CD4-positive, alpha-beta memory T cell (primary cell): ENCODE measurements around the gene TGFA. TPM values are rescaled to one million over a fixed set of nuclear protein-coding genes. Genes with fewer than 3 reads are reported as not detected.

ENCODE experiments used
- CTCF ChIA-PET: fragments of 350-600 bp; sonication (Branson Sonifier 250); formaldehyde crosslinking; loops from one replicate; lab custom pipeline; 2021; ENCODE audit warnings: inconsistent platforms; ENCODE audit not compliant: partially characterized antibody; lab: Charles Lee
- POLR2A ChIA-PET: fragments of 350-600 bp; sonication (Branson Sonifier 250); formaldehyde crosslinking; loops from one replicate; lab custom pipeline; 2021; ENCODE audit not compliant: partially characterized antibody; lab: Charles Lee
- DNase-seq, 5 donors: peaks; one replicate each; pipeline versions ENCODE4 v3.0.0 to v3.0.0-alpha.2; 2020 to 2022; ENCODE audit warnings: mixed read lengths in 1 of 5
- H3K27ac ChIP-seq: one replicate; pipeline ENCODE4 v1.7.0; 2013; ENCODE audit warnings: low read depth, low read length
- H3K27me3 ChIP-seq: 2 replicates; pipeline ENCODE4 v1.7.0; 2013; ENCODE audit warnings: mild to moderate bottlenecking, low read length, moderate library complexity; ENCODE audit not compliant: insufficient read depth
- H3K36me3 ChIP-seq: 2 replicates; pipeline ENCODE4 v1.7.0; 2013; ENCODE audit warnings: mild to moderate bottlenecking, low read length, moderate library complexity; ENCODE audit not compliant: insufficient read depth
- H3K4me1 ChIP-seq: 2 replicates; pipeline ENCODE4 v1.7.0; 2013; ENCODE audit warnings: mild to moderate bottlenecking, low read length, moderate library complexity; ENCODE audit not compliant: insufficient read depth
- H3K4me3 ChIP-seq, 2 donors: one replicate each; pipeline ENCODE4 v1.7.0; 2013; ENCODE audit warnings: low read length in 2 of 2, mild to moderate bottlenecking in 1 of 2
- H3K9me3 ChIP-seq, 2 donors: one replicate each; pipeline ENCODE4 v1.7.0; 2013; ENCODE audit warnings: low read length in 2 of 2, control low read depth in 1 of 2; ENCODE audit not compliant: control insufficient read depth in 1 of 2
- H3K27ac Mint-ChIP-seq, 7 donors: one replicate each; pipeline ENCODE4 v1.8.0; 2020 to 2021; ENCODE audit warnings: mixed read lengths in 7 of 7, mild to moderate bottlenecking in 6 of 7, inconsistent platforms in 3 of 7, moderate library complexity in 3 of 7
- H3K27me3 Mint-ChIP-seq, 2 donors: one replicate each; pipeline ENCODE4 v1.8.0; 2020 to 2021; ENCODE audit warnings: mixed read lengths in 2 of 2
- H3K36me3 Mint-ChIP-seq, 2 donors: one replicate each; pipeline ENCODE4 v1.8.0; 2020 to 2021; ENCODE audit warnings: mixed read lengths in 2 of 2, inconsistent platforms in 1 of 2, mild to moderate bottlenecking in 1 of 2
- H3K4me1 Mint-ChIP-seq, 4 donors: one replicate each; pipeline ENCODE4 v1.8.0; 2020 to 2021; ENCODE audit warnings: mixed read lengths in 4 of 4, mild to moderate bottlenecking in 1 of 4
- H3K4me3 Mint-ChIP-seq, 8 donors: one replicate each; pipeline ENCODE4 v1.8.0; 2020 to 2021; ENCODE audit warnings: mixed read lengths in 8 of 8, mild to moderate bottlenecking in 7 of 8, moderate library complexity in 6 of 8, inconsistent platforms in 3 of 8
- H3K9me3 Mint-ChIP-seq, 8 donors: one replicate each; pipeline ENCODE4 v1.8.0; 2020 to 2021; ENCODE audit warnings: mixed read lengths in 8 of 8, mild to moderate bottlenecking in 5 of 8, inconsistent platforms in 3 of 8, moderate library complexity in 1 of 8
- intact Hi-C: fragments of 100-400 bp; cut with micrococcal nuclease; formaldehyde crosslinking; loops from one replicate; pipeline ENCODE4 v1.15.1; 2023
- polyA plus RNA-seq, 2 donors: library from polyadenylated mRNA; unstranded; fragments of 300-500 nt; fragmentation: Illumina TruSeq; gene quantifications; one replicate each; pipeline ENCODE4 v1.2.3, GENCODE V29; 2021
- total RNA-seq, 2 experiments: library from RNA; stranded (reverse); gene quantifications; one replicate each; pipeline ENCODE4 v1.2.3, GENCODE V29; 2021

The TGFA gene
- total and polyA plus RNA-seq, 4 experiments from 2014 or later = 0.46 to 4.2 (median 2.3) TPM

DNA sequence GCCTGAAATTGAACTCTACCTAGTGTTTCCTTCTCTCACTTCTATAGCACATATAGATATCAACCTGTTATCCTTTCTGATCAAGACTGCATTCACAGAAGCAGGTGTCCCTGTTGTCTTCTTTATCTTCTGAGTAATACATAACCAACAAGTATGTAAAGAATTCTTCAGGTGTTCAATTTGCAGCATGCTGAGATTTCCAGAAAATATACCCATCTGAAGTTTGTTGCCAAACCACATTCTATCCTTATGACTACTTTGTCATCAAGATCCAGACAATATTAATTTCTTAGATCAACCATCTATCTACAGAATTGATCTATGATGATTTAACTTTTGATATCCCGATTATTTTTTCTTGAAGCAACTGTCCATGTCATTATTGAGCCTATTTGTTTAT is 69.5 kb downstream of the TGFA start:
- H3K36me3 Mint-ChIP-seq = peaks cover 0 to 4% of the 10 kb centered on the region in 2 donors
- no peaks in the 10 kb centered on the region for H3K4me1 Mint-ChIP-seq
- DNase-seq = no peak
- H3K4me3 Mint-ChIP-seq = no peak overlapping the region
- Histone ChIP-seq H3K36me3 (no peaks in the 10 kb centered on the region), H3K9me3 (no peaks in the 10 kb centered on the region), H3K27me3 (no peaks in the 10 kb centered on the region), H3K27ac (no peak overlapping the region), H3K4me1 (no peaks in the 10 kb centered on the region), H3K4me3 (no peak overlapping the region)
- peaks cover 0 to 7% (median 1%) of the 10 kb centered on the region in 8 donors for H3K9me3 Mint-ChIP-seq
- ChIA-PET POLR2A (no interaction called here), CTCF (no interaction called here)
- no peak overlapping the region for H3K27ac Mint-ChIP-seq
- intact Hi-C loops = no loop called here
- H3K27me3 Mint-ChIP-seq = peaks cover 1 to 6% of the 10 kb centered on the region in 2 donors

DNA sequence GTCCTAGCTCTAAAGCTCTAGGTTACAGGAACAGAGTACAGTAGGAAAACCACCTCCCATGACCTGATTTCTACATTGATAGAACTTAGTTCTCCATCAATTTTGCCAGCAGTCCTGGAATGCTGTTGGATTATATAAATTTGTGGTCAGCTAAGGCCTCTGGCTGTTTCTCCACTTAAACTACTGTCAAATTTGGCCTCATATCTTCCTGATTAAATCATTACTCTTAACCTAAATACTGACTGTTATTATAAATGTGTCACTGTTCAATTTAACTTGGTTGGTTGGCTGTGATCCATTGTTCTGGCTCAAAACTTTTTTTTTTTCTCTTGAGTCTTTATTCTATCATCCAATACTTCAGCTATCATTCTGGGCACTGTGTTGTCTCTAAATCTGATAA is 71.2 kb downstream of the TGFA start:
- H3K4me1 ChIP-seq = no peaks in the 10 kb centered on the region
- H3K27me3 Mint-ChIP-seq = peaks cover 0 to 6% of the 10 kb centered on the region in 2 donors
- intact Hi-C loops = no loop called here
- no peaks in the 10 kb centered on the region for H3K4me1 Mint-ChIP-seq
- H3K9me3 ChIP-seq = no peaks in the 10 kb centered on the region
- no peak overlapping the region for H3K4me3 ChIP-seq
- H3K27me3 ChIP-seq = no peaks in the 10 kb centered on the region
- ChIA-PET CTCF (no interaction called here), POLR2A (no interaction called here)
- DNase-seq = no peak
- H3K36me3 Mint-ChIP-seq = peaks cover 0 to 4% of the 10 kb centered on the region in 2 donors
- no peak overlapping the region for H3K27ac Mint-ChIP-seq
- no peak overlapping the region for H3K27ac ChIP-seq
- H3K4me3 Mint-ChIP-seq = no peak overlapping the region
- H3K36me3 ChIP-seq = no peaks in the 10 kb centered on the region
- peaks cover 0 to 7% (median under 1%) of the 10 kb centered on the region in 8 donors for H3K9me3 Mint-ChIP-seq

DNA sequence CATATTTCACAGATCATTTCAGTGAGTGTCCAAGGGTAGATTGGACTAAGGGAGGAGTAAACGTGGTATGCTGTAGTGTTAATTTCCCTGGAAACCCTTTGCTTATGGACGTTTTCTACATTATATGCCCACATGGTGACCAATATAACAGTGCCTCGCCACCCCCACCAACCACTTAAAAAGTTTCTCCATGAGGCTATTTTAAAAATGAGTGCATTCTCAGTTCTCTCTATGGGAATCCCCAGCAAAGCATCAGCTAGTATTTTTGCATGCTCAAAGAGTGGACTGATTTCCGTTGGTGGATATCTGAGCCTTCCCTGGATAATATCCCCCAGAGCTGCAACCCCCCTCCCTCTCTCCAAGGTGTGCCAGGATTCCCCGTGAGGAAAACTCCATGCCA is 73.2 kb downstream of the TGFA start:
- Histone ChIP-seq H3K36me3 (no peaks in the 10 kb centered on the region), H3K4me3 (no peak overlapping the region), H3K9me3 (no peaks in the 10 kb centered on the region), H3K27ac (no peak overlapping the region), H3K27me3 (no peaks in the 10 kb centered on the region), H3K4me1 (peaks cover 4% of the 10 kb centered on the region)
- CTCF ChIA-PET = no interaction called here
- intact Hi-C loops = no loop called here
- peaks cover 0 to 1% of the 10 kb centered on the region in 2 donors for H3K27me3 Mint-ChIP-seq
- peaks cover 0 to 4% of the 10 kb centered on the region in 2 donors for H3K36me3 Mint-ChIP-seq
- H3K9me3 Mint-ChIP-seq = peaks cover 0 to 7% (median under 1%) of the 10 kb centered on the region in 8 donors
- DNase-seq = no peak
- POLR2A ChIA-PET = no interaction called here
- peaks cover 0 to 3% (median 3%) of the 10 kb centered on the region in 4 donors for H3K4me1 Mint-ChIP-seq
- H3K27ac Mint-ChIP-seq = no peak overlapping the region
- H3K4me3 Mint-ChIP-seq = no peak overlapping the region

DNA sequence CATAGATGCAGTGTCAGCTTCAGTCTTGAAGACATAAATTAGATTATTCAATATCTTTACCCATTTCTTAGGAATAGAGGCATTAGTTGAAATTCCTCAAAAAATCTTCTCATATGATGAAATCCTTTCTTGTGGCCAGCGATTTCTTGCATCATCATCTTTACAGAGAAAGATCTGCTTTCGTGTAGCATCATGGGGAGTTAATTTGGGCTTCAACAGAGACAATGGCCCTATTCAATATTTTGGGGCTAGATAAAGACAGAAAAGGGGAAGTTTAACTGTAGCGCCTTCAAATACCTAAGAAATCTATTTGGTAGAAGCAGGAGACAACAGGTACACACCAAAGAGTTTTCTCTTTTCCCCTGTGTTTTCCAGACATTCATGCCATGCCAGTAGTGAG is 73.8 kb downstream of the TGFA start:
- H3K27ac Mint-ChIP-seq = no peak overlapping the region
- H3K4me1 ChIP-seq = peaks cover 8% of the 10 kb centered on the region
- H3K4me3 Mint-ChIP-seq = no peak overlapping the region
- no peaks in the 10 kb centered on the region for H3K27me3 ChIP-seq
- H3K36me3 Mint-ChIP-seq = peaks cover 0 to 4% of the 10 kb centered on the region in 2 donors
- POLR2A ChIA-PET = no interaction called here
- H3K4me1 Mint-ChIP-seq = peaks cover 2 to 10% (median 9%) of the 10 kb centered on the region in 4 donors
- H3K27ac ChIP-seq = no peak overlapping the region
- H3K36me3 ChIP-seq = no peaks in the 10 kb centered on the region
- H3K9me3 Mint-ChIP-seq = peaks cover 0 to 7% (median 0%) of the 10 kb centered on the region in 8 donors
- CTCF ChIA-PET = no interaction called here
- H3K4me3 ChIP-seq = no peak overlapping the region
- intact Hi-C loops = no loop called here
- peaks cover 0 to 1% of the 10 kb centered on the region in 2 donors for H3K27me3 Mint-ChIP-seq
- no peaks in the 10 kb centered on the region for H3K9me3 ChIP-seq
- DNase-seq = no peak

DNA sequence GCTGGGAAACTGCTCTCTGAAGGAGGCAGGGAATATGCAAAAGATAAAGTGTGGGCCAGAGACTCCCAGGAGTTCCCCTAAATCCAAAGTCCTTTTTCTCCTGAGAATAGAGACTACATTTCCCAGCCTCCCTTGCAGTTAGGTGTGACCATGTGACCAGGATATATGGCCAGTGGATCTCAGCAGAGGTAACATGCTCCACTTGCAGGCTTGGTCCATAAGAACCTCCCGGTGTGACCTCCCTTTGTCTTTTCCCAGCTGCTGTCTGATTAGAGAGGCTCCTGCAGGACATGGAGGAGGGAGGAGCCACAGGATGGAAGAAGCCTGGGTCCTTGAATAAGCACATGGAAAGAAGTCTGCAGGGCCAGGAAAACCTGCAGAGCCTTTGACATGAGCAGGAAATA is 76.2 kb downstream of the TGFA start:
- intact Hi-C loops = no loop called here
- H3K4me1 Mint-ChIP-seq = peaks cover 12 to 33% (median 26%) of the 10 kb centered on the region in 4 donors
- H3K27ac ChIP-seq = no peak overlapping the region
- H3K4me3 Mint-ChIP-seq = no peak overlapping the region
- ChIA-PET CTCF (no interaction called here), POLR2A (no interaction called here)
- H3K36me3 ChIP-seq = no peaks in the 10 kb centered on the region
- peaks cover 0 to 7% (median 0%) of the 10 kb centered on the region in 8 donors for H3K9me3 Mint-ChIP-seq
- H3K36me3 Mint-ChIP-seq = peaks cover 0 to 4% of the 10 kb centered on the region in 2 donors
- no peak overlapping the region for H3K4me3 ChIP-seq
- no peak overlapping the region for H3K27ac Mint-ChIP-seq
- H3K27me3 ChIP-seq = no peaks in the 10 kb centered on the region
- H3K4me1 ChIP-seq = peaks cover 29% of the 10 kb centered on the region
- H3K27me3 Mint-ChIP-seq = peaks cover 0 to 1% of the 10 kb centered on the region in 2 donors
- no peak for DNase-seq
- H3K9me3 ChIP-seq = no peaks in the 10 kb centered on the region

DNA sequence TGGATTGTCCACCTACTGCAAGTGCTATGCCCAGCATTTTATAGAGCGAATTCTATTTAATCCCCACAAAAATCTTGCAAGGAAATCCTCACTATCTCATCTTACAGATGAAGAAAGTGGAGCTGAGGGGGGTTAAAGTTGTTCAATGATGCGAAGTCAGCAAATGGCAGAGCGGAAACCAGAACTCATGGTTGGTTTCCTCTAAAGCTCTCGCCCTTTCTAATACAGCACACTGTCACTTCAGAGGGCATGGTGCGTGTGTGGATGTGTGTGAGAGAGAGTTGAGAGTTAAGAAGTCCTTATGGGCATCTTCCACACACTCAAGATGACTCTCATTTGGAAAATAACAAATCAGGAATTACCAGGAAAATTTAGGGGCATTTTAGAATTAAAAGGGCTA is 78.4 kb downstream of the TGFA start:
- no peaks in the 10 kb centered on the region for H3K36me3 ChIP-seq

DNA sequence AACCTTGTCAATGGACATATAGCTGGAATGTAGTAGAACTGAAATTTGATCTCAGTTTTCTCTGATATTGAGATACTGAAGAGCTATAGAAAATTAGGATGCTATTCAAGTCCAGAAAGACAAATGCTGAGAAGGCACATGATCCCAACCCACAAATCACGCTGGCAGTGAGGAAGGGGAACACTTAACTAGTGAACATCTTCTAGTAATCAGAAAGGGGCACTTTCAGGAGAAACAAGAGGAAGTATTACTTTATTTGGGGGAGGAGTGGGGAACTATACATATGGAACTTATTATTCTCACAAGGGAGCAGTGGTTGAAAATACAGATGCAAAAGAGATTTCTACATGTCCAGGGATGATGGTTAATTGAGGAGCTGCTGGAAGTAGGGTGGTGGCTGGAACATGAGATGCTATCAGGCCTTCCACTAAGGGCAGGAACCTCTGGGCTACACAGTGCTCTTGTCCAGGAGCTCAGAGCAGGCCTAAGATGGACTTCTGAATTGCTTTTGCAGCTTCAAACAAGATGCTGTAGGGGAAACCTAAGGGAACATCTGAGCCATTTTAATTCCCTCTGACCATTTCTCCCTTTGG is 79.3 kb downstream of the TGFA start:
- Mint-ChIP-seq H3K4me3 (peak overlapping the region in 3 of 8 donors; percentile 15 to 36 (median 33)), H3K4me1 (peaks cover 14 to 39% (median 28%) of the 10 kb centered on the region in 4 donors), H3K27ac (peak overlapping the region in 2 of 7 donors; percentile 43 to 65), H3K9me3 (no peaks in the 10 kb centered on the region), H3K36me3 (no peaks in the 10 kb centered on the region), H3K27me3 (no peaks in the 10 kb centered on the region)
- intact Hi-C loops = no loop called here
- no peak for DNase-seq
- ChIA-PET POLR2A (interaction anchor here (1.4 to 1.8 kb wide), 2 partner anchors 34 to 43 kb away, joined by 4 to 6 read pairs; no protein-coding TSS in a partner anchor), CTCF (interaction anchor here (0.6 to 1.6 kb wide), 2 partner anchors 84 to 132 kb away, joined by 3 to 4 read pairs; no protein-coding TSS in a partner anchor)
- no peak overlapping the region for H3K27ac ChIP-seq
- H3K27me3 ChIP-seq = no peaks in the 10 kb centered on the region
- H3K4me3 ChIP-seq = no peak overlapping the region
- H3K4me1 ChIP-seq = peaks cover 29% of the 10 kb centered on the region
- no peaks in the 10 kb centered on the region for H3K36me3 ChIP-seq
- no peaks in the 10 kb centered on the region for H3K9me3 ChIP-seq

More for the DNA sequence above, 78.4 kb downstream of the TGFA start:
- Histone ChIP-seq H3K27ac (no peak overlapping the region), H3K4me3 (peak overlapping the region in 1 of 2 donors; percentile 19), H3K27me3 (no peaks in the 10 kb centered on the region), H3K9me3 (no peaks in the 10 kb centered on the region), H3K4me1 (peaks cover 29% of the 10 kb centered on the region)
- CTCF ChIA-PET = interaction anchor here (1.6 kb wide), 1 partner anchor 83 kb away, joined by 4 read pairs; no protein-coding TSS in a partner anchor
- Mint-ChIP-seq H3K27ac (peak overlapping the region in 4 of 7 donors; percentile 43 to 90 (median 73)), H3K9me3 (no peaks in the 10 kb centered on the region), H3K4me1 (peaks cover 12 to 39% (median 28%) of the 10 kb centered on the region in 4 donors), H3K27me3 (peaks cover 0 to 1% of the 10 kb centered on the region in 2 donors), H3K4me3 (peak overlapping the region in 7 of 8 donors; percentile 30 to 80 (median 50)), H3K36me3 (no peaks in the 10 kb centered on the region)
- POLR2A ChIA-PET = interaction anchor here (1.4 to 1.8 kb wide), 2 partner anchors 35 to 42 kb away, joined by 4 to 6 read pairs; no protein-coding TSS in a partner anchor
- DNase-seq = peak in 4 of 5 donors; percentile 3 to 24 (median 13)
- intact Hi-C loops = no loop called here
